HCT116 (cell line): ENCODE measurements around the gene ECT2. TPM values are rescaled to one million over a fixed set of nuclear protein-coding genes. Genes with fewer than 3 reads are reported as not detected.

ENCODE experiments used
- ATAC-seq: fragments of 200-7000 bp; cut with Tn5 transposase; 2 replicates; pipeline ENCODE4 v1.9.1; 2020; ENCODE audit warnings: mild to moderate bottlenecking, moderate library complexity
- BruUV-seq: library from RNA; stranded (reverse); fragments of 400-500 nt; replicated peaks from 2 replicates; lab custom pipeline; 2021; lab: Mats Ljungman, UMichigan
- CTCF ChIA-PET: fragments of 300-600 bp; sonication (Branson Sonifier 250); formaldehyde crosslinking; loops from one replicate; lab custom pipeline; 2021; ENCODE audit warnings: antibody characterized with exemption; lab: Charles Lee
- POLR2A ChIA-PET: fragments of 300-600, 350-600 bp; sonication (Branson Sonifier 250); formaldehyde crosslinking; loops from one replicate; lab custom pipeline; 2021; ENCODE audit warnings: antibody characterized with exemption; lab: Charles Lee
- RAD21 ChIA-PET, 2 experiments: fragments of 300-600 bp; sonication (Branson Sonifier 250); formaldehyde crosslinking; loops; one replicate each; lab custom pipeline; 2023; ENCODE audit warnings: low total read pairs in 2 of 2; ENCODE audit not compliant: uncharacterized antibody in 2 of 2, unreplicated experiment in 2 of 2, low non-redundant PET in 1 of 2; lab: Charles Lee
- DNase-seq: peaks from one replicate; pipeline ENCODE4 v3.0.0-alpha.2; 2010; ENCODE audit warnings: low read depth, low spot score
- H2AFZ ChIP-seq: fragments of 200-600 bp; shearing (Covaris generic), sonication (generic); 2 replicates; pipeline ENCODE4 v1.6.1; 2017; ENCODE audit warnings: low read depth, mixed run types, mixed read lengths, antibody characterized with exemption, low read length; ENCODE audit not compliant: poor library complexity, severe bottlenecking
- H3K27ac ChIP-seq: 2 replicates; pipeline ENCODE4 v1.5.1; 2012; ENCODE audit warnings: low read depth, low read length
- H3K27me3 ChIP-seq: fragments of 200-600 bp; sonication (generic); 2 replicates; pipeline ENCODE4 v1.6.1; 2016; ENCODE audit warnings: mixed run types, low read length, mixed read lengths; ENCODE audit not compliant: insufficient read depth
- H3K36me3 ChIP-seq, 2 experiments: fragments of 200-500 bp in 1 of 2; fragments of 200-600 bp in 1 of 2; sonication (Bioruptor generic) in 1 of 2; sonication (generic) in 1 of 2; 2 replicates each; pipeline versions ENCODE4 v1.5.1 to v1.6.1; 2014 to 2016; ENCODE audit warnings: low read length in 2 of 2, inconsistent platforms in 1 of 2, mixed read lengths in 1 of 2, mixed run types in 1 of 2; ENCODE audit not compliant: insufficient read depth in 2 of 2, control insufficient read depth in 1 of 2
- H3K4me1 ChIP-seq, 2 experiments: fragments of 200-600 bp in 1 of 2; sonication (generic) in 1 of 2; 2 replicates each; pipeline versions ENCODE4 v1.5.1 to v1.6.1; 2012 to 2017; ENCODE audit warnings: low read length in 2 of 2, inconsistent platforms in 1 of 2, mild to moderate bottlenecking in 1 of 2, mixed read lengths in 1 of 2, mixed run types in 1 of 2, moderate library complexity in 1 of 2; ENCODE audit not compliant: insufficient read depth in 2 of 2, control insufficient read depth in 1 of 2
- H3K4me2 ChIP-seq: fragments of 200-600 bp; sonication (generic); 2 replicates; pipeline ENCODE4 v1.6.1; 2017; ENCODE audit warnings: mixed run types, low read length, mixed read lengths
- H3K4me3 ChIP-seq, 2 experiments: fragments of 200-600 bp in 1 of 2; sonication (generic) in 1 of 2; replicated peaks in 1 of 2; 2 replicates each; pipeline ENCODE4 v1.5.1; 2011 to 2016; ENCODE audit warnings: low read length in 2 of 2, control low read depth in 1 of 2, low read depth in 1 of 2, mild to moderate bottlenecking in 1 of 2, mixed read lengths in 1 of 2, mixed run types in 1 of 2
- H3K79me2 ChIP-seq: fragments of 200-600 bp; sonication (generic); 2 replicates; pipeline ENCODE4 v1.6.1; 2017; ENCODE audit warnings: mild to moderate bottlenecking, mixed run types, low read length, moderate library complexity, mixed read lengths; ENCODE audit not compliant: insufficient read depth
- H3K9ac ChIP-seq: fragments of 200-600 bp; sonication (generic); 2 replicates; pipeline ENCODE4 v1.6.1; 2016; ENCODE audit warnings: low read length, mixed read lengths
- H3K9me2 ChIP-seq: fragments of 200-600 bp; sonication (generic), shearing (Covaris generic); 2 replicates; pipeline ENCODE4 v1.6.1; 2017; ENCODE audit warnings: mixed run types, mild to moderate bottlenecking, moderate library complexity; ENCODE audit not compliant: insufficient read depth
- H3K9me3 ChIP-seq, 2 experiments: fragments of 200-500 bp in 1 of 2; fragments of 200-600 bp in 1 of 2; sonication (Bioruptor generic) in 1 of 2; sonication (generic) in 1 of 2; 2 replicates each; pipeline ENCODE4 v1.6.1; 2014 to 2017; ENCODE audit warnings: low read length in 2 of 2, mixed read lengths in 2 of 2, inconsistent platforms in 1 of 2, low read depth in 1 of 2, mild to moderate bottlenecking in 1 of 2, mixed run types in 1 of 2, moderate library complexity in 1 of 2; ENCODE audit not compliant: control insufficient read depth in 1 of 2, insufficient read depth in 1 of 2
- H4K20me1 ChIP-seq: fragments of 200-600 bp; sonication (generic), shearing (Covaris generic); 2 replicates; pipeline ENCODE4 v1.6.1; 2017; ENCODE audit warnings: mixed run types, mild to moderate bottlenecking, moderate library complexity; ENCODE audit not compliant: insufficient read depth
- CBX3 ChIP-seq: IDR thresholded peaks from 2 replicates; pipeline ENCODE4 v1.6.1; 2012; ENCODE audit warnings: low read depth
- ELF1 ChIP-seq: IDR thresholded peaks from 2 replicates; pipeline ENCODE4 v1.6.1; 2012; ENCODE audit warnings: low read depth, borderline replicate concordance
- EZH2phosphoT487 ChIP-seq: fragments of 200-600 bp; IDR thresholded peaks from 2 replicates; pipeline ENCODE4 v1.6.1; 2018; ENCODE audit warnings: antibody characterized with exemption, borderline replicate concordance
- FOSL1 ChIP-seq: IDR thresholded peaks from 2 replicates; pipeline ENCODE4 v1.6.1; 2012; ENCODE audit warnings: low read depth
- JUND ChIP-seq: IDR thresholded peaks from 2 replicates; pipeline ENCODE4 v1.6.1; 2012
- MAX ChIP-seq: IDR thresholded peaks from 2 replicates; pipeline ENCODE4 v1.6.1; 2012
- POLR2A ChIP-seq: IDR thresholded peaks from 2 replicates; pipeline ENCODE4 v1.7.0; 2011; ENCODE audit warnings: borderline replicate concordance; ENCODE audit not compliant: insufficient read depth, insufficient read length; ENCODE audit errors: extremely low read depth
- POLR2AphosphoS5 ChIP-seq: IDR thresholded peaks from 2 replicates; pipeline ENCODE4 v1.6.1; 2011; ENCODE audit warnings: mild to moderate bottlenecking, low read depth, low read length, moderate library complexity
- RAD21 ChIP-seq: IDR thresholded peaks from 2 replicates; pipeline ENCODE4 v1.6.1; 2012; ENCODE audit warnings: low read depth, mild to moderate bottlenecking
- REST ChIP-seq: IDR thresholded peaks from 2 replicates; pipeline ENCODE4 v1.6.1; 2012; ENCODE audit warnings: low read depth
- SP1 ChIP-seq: IDR thresholded peaks from 2 replicates; pipeline ENCODE4 v1.6.1; 2012; ENCODE audit warnings: low read depth
- SRF ChIP-seq: IDR thresholded peaks from 2 replicates; pipeline ENCODE4 v1.6.1; 2012; ENCODE audit warnings: low read depth
- TCF7L2 ChIP-seq: IDR thresholded peaks from 2 replicates; pipeline ENCODE4 v1.7.0; 2011; ENCODE audit warnings: borderline replicate concordance, inconsistent platforms; ENCODE audit not compliant: insufficient read depth, insufficient read length; ENCODE audit errors: extremely low read depth
- YY1 ChIP-seq: IDR thresholded peaks from 2 replicates; pipeline ENCODE4 v1.6.1; 2011; ENCODE audit warnings: low read length, low read depth, moderate library complexity, mild to moderate bottlenecking; ENCODE audit not compliant: insufficient replicate concordance; ENCODE audit errors: extremely low read depth
- ZFX ChIP-seq: fragments of 450-650 bp; IDR thresholded peaks from 2 replicates; pipeline ENCODE4 v1.6.1; 2017
- ZNF274 ChIP-seq: fragments of 200-500 bp; sonication (Bioruptor generic); IDR thresholded peaks from 2 replicates; pipeline ENCODE4 v1.6.1; 2014; ENCODE audit warnings: mild to moderate bottlenecking, low read depth, low read length, inconsistent platforms
- intact Hi-C: fragments of 100-400 bp; cut with micrococcal nuclease; formaldehyde crosslinking; loops from 2 replicates; pipeline ENCODE4 v1.10.0; 2022
- total RNA-seq: library from RNA; stranded (reverse); gene quantifications from one replicate; pipeline ENCODE4 v1.2.1, GENCODE V29; 2021; ENCODE audit not compliant: unreplicated experiment

ECT2 gene
- total RNA-seq, 1 experiment from 2014 or later = 95.6 TPM

- TF ChIP-seq REST (no peak), POLR2A (no peak), EZH2phosphoT487 (no peak), CBX3 (no peak), ZNF274 (no peak), SP1 (no peak), ZFX (no peak), JUND (no peak)
These were observed 48.8 kb upstream of the ECT2 start (continued) for GRCh38 chr3:172701751-172702150.

GRCh38 chr3:172702256-172702655 is 48.3 kb upstream of the ECT2 start:
- no TSS peak for BruUV-seq
- no peaks in the 10 kb centered on the region for H4K20me1 ChIP-seq
- H3K27ac ChIP-seq = no peak overlapping the region
- no peak overlapping the region for H3K4me2 ChIP-seq
- 0 out of 4 replicates have a peak, but pooled peaks cover 0 to 4% of the 10 kb centered on the region in 2 experiments for H3K4me1 ChIP-seq
- H3K9me2 ChIP-seq = no peaks in the 10 kb centered on the region
- no peaks in the 10 kb centered on the region for H3K27me3 ChIP-seq
- ATAC-seq = no peak
- intact Hi-C loops = no loop called here
- ChIA-PET POLR2A (no interaction called here), RAD21 (no interaction called here), CTCF (no interaction called here)
- no peak overlapping the region for H3K4me3 ChIP-seq
- H3K79me2 ChIP-seq = peaks cover 68% of the 10 kb centered on the region
- H3K36me3 ChIP-seq = no peaks in the 10 kb centered on the region
- TF ChIP-seq YY1 (no peak), TCF7L2 (no peak), ELF1 (no peak), CBX3 (no peak), RAD21 (no peak), POLR2AphosphoS5 (no peak), FOSL1 (no peak), SRF (no peak), REST (no peak), MAX (no peak)
- no peak for DNase-seq
- no peak overlapping the region for H2AFZ ChIP-seq
- no peak overlapping the region for H3K9ac ChIP-seq
- H3K9me3 ChIP-seq = no peaks in the 10 kb centered on the region
